ENCODE data around the gene RALB.

- TF ChIP-seq CTCF (IDR thresholded peaks at IDR 0.05) = no peak
- TF ChIP-seq POLR2A (IDR thresholded peaks at IDR 0.05) = no peak
- TF ChIP-seq POLR2AphosphoS5 (IDR thresholded peaks at IDR 0.05) = no peak
- no peak for TF ChIP-seq EP300 (IDR thresholded peaks at IDR 0.05)
These were observed 8.8 kb downstream of the RALB start for GRCh38 chr2:120261387-120262006.

Data from stomach (tissue), 4 donors.